ENCODE measurements around the gene NFATC1.

DNA sequence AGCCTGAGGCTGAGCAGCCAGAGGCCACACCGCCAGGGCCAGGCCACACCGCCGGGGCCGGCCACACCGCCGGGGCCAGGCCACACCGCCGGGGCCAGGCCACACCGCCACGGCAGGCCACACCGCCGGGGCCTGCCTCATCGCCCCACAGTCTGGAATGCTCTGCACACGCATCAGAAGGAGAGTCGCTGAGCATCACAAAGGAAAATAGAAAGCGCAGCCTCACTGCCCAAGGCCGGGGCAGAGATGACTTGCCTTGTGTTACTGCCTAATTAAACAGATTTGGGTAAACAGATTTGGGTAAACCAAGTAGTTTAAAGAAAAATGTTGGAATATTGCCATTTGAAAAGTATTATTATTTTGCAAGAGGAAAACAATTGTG, 10.4 kb upstream of the NFATC1 start:
- TF ChIP-seq, protein P1, sequence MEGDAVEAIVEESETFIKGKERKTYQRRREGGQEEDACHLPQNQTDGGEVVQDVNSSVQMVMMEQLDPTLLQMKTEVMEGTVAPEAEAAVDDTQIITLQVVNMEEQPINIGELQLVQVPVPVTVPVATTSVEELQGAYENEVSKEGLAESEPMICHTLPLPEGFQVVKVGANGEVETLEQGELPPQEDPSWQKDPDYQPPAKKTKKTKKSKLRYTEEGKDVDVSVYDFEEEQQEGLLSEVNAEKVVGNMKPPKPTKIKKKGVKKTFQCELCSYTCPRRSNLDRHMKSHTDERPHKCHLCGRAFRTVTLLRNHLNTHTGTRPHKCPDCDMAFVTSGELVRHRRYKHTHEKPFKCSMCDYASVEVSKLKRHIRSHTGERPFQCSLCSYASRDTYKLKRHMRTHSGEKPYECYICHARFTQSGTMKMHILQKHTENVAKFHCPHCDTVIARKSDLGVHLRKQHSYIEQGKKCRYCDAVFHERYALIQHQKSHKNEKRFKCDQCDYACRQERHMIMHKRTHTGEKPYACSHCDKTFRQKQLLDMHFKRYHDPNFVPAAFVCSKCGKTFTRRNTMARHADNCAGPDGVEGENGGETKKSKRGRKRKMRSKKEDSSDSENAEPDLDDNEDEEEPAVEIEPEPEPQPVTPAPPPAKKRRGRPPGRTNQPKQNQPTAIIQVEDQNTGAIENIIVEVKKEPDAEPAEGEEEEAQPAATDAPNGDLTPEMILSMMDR (IDR thresholded peaks at IDR 0.05; ENCODE audit: low read depth, low read length, poor library complexity, severe bottlenecking): no peak
- TF ChIP-seq EZH2phosphoT487 (IDR thresholded peaks at IDR 0.05; ENCODE audit: borderline replicate concordance, low read length): no peak
